Activated naive CD8-positive, alpha-beta T cell treated with anti-CD3 and anti-CD28 coated beads for 36 hours (primary cell): ENCODE data around the gene TMEM170B. TPM values are rescaled to one million over a fixed set of nuclear protein-coding genes. Genes with fewer than 3 reads are reported as not detected.

Experiments used
- DNase-seq: peaks from one replicate; pipeline ENCODE4 v3.0.0; 2021
- H3K27ac Mint-ChIP-seq: one replicate; pipeline ENCODE4 v1.8.0; 2022; ENCODE audit warnings: mild to moderate bottlenecking, moderate library complexity, mixed read lengths
- H3K27me3 Mint-ChIP-seq: one replicate; pipeline ENCODE4 v1.8.0; 2022; ENCODE audit warnings: mild to moderate bottlenecking, mixed read lengths
- H3K36me3 Mint-ChIP-seq: one replicate; pipeline ENCODE4 v1.8.0; 2021; ENCODE audit warnings: mild to moderate bottlenecking, mixed read lengths
- H3K4me1 Mint-ChIP-seq: one replicate; pipeline ENCODE4 v1.8.0; 2021; ENCODE audit warnings: mixed read lengths
- H3K4me3 Mint-ChIP-seq: one replicate; pipeline ENCODE4 v1.8.0; 2022; ENCODE audit warnings: mild to moderate bottlenecking, moderate library complexity, mixed read lengths
- H3K9me3 Mint-ChIP-seq: one replicate; pipeline ENCODE4 v1.8.0; 2022; ENCODE audit warnings: mixed read lengths
- total RNA-seq, 2 experiments: library from RNA; stranded (reverse); gene quantifications; one replicate each; pipeline ENCODE4 v1.2.3, GENCODE V29; 2021

TMEM170B gene, protein sequence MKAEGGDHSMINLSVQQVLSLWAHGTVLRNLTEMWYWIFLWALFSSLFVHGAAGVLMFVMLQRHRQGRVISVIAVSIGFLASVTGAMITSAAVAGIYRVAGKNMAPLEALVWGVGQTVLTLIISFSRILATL
- total RNA-seq, result 1 to 10 TPM; 2.0 to 2.2 TPM

DNA sequence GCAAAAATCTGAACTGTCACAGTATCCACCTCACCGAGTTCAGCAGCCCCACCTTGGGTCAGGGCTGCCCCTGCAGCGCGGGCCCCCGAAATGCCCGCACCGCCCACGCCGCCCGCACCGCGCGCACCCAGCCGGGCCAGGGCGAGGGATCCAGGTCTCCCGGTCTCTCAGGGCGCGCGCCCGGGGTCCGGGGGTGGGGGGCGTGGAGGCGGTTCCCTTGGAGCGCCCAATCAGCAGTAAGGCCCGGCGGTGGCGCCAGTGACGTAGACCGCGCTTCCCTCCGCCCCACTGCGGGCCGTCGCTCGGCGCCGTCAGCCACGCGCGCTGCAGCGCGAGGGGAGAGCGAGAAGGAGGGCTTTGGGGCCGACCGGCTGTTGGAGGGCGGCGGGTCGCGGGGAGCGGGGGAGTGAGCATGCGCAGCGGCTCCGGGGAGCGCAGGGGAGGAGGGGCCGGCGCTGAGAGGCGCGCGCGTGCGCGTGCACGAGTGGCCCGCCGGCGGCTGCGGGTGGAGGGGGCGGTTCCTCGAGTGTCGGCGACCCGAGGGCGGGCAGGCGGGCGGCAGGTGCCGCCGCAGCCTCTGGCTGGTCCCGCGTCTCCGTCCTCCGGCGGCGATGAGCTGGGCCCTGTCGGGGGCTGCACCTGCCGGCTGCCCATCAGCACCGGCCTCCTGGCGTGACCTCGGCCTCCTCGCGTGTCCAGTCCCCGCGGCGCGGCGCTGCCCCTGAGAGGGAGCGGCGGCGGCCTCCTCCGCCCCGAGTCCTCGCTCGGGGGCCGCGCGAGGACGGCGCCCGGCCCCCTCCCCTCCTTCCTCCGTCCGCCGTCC lies at the start of gene TMEM170B:
TMEM170B (plus strand) TSS at position 521 of the 823 bp plus-strand sequence. CDS start 529 bp downstream, outside the sequence.
- Mint-ChIP-seq H3K27ac (peak within 1 kb of the TSS; percentile 56), H3K4me3 (peak within 1 kb of the TSS; percentile 81), H3K4me1 (peaks cover 14% of the 10 kb centered on the region), H3K27me3 (peaks cover 20% of the 10 kb centered on the region), H3K9me3 (no peaks in the 10 kb centered on the region), H3K36me3 (no peaks in the 10 kb centered on the region)
- peak; percentile 96 for DNase-seq

DNA sequence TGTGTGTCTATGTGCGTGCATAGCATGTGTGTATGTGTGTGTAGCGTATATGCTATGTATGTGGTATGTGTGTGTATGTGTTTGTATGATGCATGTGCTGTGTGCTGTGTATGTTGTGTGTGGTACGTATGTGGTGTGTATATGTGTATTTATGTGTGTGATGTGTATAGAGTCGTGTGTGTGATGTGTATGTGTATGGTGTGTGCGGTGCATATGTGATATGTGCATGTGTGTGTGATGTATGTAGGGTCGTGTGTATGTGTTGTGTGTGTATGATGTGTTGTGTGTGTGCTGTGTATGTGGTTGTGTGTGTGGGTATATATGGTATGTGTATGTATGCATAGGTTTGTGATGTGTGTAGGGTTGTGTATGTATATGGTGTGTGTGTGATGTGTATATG lies 46.6 kb upstream of the TMEM170B start:
- H3K4me3 Mint-ChIP-seq, result no peak overlapping the region
- no peaks in the 10 kb centered on the region for H3K27me3 Mint-ChIP-seq
- H3K36me3 Mint-ChIP-seq, result no peaks in the 10 kb centered on the region
- no peak overlapping the region for H3K27ac Mint-ChIP-seq
- H3K9me3 Mint-ChIP-seq, result no peaks in the 10 kb centered on the region
- H3K4me1 Mint-ChIP-seq, result peaks cover 8% of the 10 kb centered on the region
- no peak for DNase-seq

DNA sequence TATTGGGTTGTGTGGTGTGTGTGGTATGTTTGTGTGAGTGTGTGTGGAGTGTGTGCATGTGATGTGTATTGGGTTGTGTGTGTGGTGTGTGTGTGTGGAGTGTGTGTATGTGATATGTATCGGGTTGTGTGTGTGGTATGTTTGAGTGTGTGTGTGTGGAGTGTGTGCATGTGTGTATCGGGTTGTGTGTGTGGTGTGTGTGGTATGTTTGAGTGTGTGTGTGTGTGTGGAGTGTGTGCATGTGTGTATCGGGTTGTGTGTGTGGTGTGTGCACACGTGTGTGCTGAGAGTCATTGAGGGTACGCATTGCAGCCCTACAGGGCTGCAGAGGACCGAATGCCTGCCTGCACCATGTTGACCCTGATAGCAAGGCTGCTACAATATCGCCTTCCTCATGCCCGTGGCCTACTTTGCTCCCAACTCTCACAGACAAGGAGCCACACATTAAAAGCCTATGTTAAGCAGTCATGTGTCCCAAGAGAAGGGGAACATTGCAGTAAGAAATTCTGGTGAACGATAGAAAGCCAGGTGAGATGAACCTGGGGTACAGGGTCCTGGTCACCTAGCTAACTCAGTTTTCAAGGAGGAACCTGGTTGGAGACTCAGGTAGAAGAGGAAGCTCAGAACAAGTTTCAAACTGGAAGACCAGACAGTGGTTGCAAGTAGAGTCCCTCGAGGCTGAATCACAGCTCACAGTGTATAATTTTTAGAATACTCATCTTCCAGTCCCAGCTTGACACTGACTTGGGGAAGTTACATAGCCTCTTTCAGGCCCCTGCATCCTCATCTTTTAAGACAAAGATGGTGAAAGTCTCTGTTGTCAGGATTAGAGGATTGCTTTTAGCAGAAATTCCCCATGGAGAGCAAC lies 45.7 kb upstream of the TMEM170B start:
- no peak overlapping the region for H3K27ac Mint-ChIP-seq
- H3K27me3 Mint-ChIP-seq, result no peaks in the 10 kb centered on the region
- no peak for DNase-seq
- H3K4me3 Mint-ChIP-seq, result no peak overlapping the region
- peaks cover 8% of the 10 kb centered on the region for H3K4me1 Mint-ChIP-seq
- H3K9me3 Mint-ChIP-seq, result no peaks in the 10 kb centered on the region
- H3K36me3 Mint-ChIP-seq, result no peaks in the 10 kb centered on the region

DNA sequence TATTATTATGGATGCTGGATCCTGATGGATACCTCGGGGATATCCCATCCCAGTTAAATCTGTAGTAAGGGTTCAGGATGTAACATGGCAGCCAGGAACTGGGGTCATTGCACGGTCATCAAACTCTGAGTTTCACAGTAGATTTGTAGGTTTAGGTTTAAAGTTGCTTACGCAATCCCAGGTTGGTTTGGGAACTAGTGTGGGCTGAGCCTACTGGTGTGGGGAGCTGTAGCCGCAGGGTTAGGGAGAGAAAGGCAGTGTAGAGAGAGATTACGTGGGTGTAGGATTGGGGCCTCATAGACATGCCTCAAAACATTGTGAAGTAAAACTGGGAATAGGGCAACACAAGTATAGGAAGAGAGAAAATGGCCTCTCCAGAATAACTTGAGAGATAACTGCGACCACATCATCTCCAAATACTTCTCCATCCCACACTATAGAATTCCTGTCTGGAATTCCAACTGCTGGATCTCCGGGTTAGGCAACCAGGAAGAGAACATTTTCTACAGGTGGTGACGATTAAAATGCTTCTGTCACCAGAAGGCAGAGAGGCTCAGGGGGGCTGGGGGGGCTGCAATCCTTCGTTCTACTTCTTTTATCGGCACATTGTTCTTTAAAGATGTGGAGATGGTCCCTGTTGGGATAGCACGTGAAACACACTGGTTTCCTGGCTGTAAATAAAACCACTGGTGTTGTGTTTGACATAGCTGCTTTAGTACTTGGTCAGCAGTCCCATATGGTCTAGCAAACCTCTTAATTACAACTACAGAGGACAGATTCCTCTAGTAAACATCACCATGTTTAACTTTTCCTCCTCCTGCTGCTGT lies 44.9 kb upstream of the TMEM170B start:
- Mint-ChIP-seq H3K4me1 (peaks cover 8% of the 10 kb centered on the region), H3K27me3 (no peaks in the 10 kb centered on the region), H3K27ac (no peak overlapping the region), H3K4me3 (no peak overlapping the region), H3K36me3 (no peaks in the 10 kb centered on the region), H3K9me3 (no peaks in the 10 kb centered on the region)
- no peak for DNase-seq

DNA sequence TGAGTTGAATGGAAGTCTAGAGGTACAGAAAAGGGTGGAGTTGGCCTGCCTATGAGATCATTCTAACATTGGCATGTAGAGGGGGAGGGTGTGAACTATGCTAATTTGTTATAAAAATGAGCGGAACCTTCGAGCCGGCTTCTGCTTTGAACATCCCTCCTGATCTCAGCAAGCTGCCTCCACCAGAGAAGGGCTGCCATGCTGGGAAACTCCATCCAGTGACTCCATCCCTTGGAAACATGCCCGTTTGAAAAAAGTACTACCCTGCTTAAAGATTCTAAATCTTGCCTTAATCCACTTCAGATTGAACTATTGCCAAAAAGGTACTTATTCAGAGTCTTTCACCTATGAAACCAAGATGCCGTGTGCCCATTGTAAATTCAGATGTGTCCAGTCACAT lies 43.6 kb upstream of the TMEM170B start:
- no peak overlapping the region for H3K4me3 Mint-ChIP-seq
- no peak overlapping the region for H3K27ac Mint-ChIP-seq
- no peaks in the 10 kb centered on the region for H3K27me3 Mint-ChIP-seq
- no peak for DNase-seq
- no peaks in the 10 kb centered on the region for H3K9me3 Mint-ChIP-seq
- H3K36me3 Mint-ChIP-seq, result no peaks in the 10 kb centered on the region
- H3K4me1 Mint-ChIP-seq, result peaks cover 8% of the 10 kb centered on the region

DNA sequence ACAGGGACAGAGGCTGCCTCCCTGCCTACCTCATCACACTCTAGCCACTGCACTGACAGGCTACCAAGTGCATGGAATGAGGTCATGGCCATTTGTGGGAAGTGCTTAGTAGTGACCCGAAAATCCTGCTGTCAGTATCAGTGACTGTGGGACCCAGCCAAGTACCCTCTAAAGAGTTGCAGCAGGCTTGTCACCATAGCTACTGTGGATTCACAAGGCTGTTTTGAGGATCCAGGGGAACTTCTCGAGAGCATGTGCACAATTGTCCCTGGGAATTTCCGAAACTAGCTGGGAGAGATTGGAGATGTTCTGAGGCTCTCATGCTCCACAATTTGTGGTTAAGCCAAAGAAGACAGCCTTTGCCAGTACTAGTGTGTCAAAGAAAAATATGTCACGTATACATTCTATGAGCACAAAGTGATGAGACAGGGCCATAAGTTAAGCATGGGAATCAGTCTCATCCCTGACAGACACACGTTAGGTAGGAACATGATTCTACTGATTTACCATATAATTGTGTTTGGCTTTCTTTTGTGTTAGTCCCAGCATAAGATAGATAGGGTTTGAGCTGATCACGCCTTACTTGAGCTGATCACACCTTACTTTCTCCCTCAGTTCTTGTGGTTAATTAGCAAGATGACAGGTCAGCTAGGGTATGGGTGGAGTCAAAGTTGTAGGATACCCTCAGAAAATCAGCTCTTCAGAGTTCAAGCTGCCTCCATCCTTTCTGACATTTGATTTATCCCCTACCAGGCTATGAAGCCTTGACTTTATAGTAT lies 42.6 kb upstream of the TMEM170B start:
- Mint-ChIP-seq H3K4me1 (peaks cover 8% of the 10 kb centered on the region), H3K27ac (no peak overlapping the region), H3K27me3 (no peaks in the 10 kb centered on the region), H3K4me3 (no peak overlapping the region), H3K36me3 (no peaks in the 10 kb centered on the region), H3K9me3 (no peaks in the 10 kb centered on the region)
- DNase-seq, result no peak

DNA sequence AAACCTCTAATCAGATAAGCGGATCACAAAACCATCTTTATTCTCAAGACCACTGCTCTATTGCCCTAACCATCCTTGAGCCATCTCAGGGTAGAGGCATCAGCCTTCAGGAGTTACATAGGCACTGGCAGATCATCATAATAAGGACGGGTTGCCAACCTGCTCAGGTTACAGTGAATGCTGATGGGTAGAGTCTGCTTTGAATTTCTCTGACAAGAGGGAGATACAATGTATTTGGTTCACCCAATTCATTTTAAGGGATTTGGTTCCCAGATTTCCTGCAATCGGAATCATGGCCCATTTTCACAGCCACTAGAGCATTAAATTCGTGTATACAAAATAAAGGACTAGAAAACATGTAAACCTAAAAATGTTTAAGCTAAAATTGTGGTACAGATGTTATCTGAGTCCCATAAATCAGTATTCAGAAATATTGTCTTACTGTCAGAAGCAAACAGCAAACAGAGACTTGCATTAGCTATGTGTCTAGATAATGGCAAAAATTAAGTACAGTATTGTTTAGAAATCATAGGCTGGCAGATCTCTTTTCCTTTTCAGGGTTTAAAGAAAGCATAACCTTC lies 41.9 kb upstream of the TMEM170B start:
- no peaks in the 10 kb centered on the region for H3K9me3 Mint-ChIP-seq
- H3K27me3 Mint-ChIP-seq, result no peaks in the 10 kb centered on the region
- H3K36me3 Mint-ChIP-seq, result no peaks in the 10 kb centered on the region
- no peak overlapping the region for H3K4me3 Mint-ChIP-seq
- no peak overlapping the region for H3K27ac Mint-ChIP-seq
- peaks cover 8% of the 10 kb centered on the region for H3K4me1 Mint-ChIP-seq
- no peak for DNase-seq

DNA sequence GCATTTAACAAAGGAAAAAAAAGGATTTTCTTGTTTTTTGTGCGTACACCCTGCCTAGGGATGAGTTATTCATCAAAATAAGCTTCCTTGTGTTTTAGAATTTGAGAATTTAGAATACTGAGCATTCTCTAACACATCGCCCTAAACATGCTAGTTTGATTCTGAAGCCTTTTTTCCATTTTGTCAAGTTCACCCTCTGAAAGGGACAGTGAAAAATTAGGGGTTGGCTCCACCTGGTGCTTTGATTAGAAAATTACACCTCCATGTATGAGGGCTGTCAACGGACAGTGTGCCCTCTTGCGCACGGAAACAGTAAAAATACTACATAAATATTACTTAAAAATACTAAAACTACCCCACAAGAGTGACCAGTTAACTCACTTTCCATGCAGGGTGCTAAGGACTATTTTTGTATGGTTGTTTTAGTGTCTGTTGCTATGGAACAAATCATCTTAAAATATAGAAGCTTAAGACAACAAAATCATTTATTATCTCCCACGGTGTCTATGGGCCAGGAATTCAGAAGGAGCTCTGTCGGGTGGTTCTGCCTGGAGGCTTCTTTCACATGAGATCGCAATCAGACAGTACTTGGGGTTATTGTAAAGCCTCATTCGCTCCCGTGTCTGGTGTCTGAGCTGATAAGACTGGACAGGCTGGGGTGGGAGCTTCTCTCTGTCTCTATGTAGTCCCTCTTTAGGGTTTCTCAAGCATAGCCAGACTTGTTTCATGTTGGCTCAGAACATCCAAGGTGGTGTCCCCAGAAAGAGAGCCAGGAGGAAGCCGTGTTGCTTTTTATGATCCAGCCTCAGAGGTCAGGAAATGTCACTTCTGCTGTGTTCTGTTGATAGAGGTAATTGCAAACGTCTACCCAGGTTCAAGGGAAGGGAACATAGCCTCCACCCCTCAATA lies 41.1 kb upstream of the TMEM170B start:
- Mint-ChIP-seq H3K36me3 (no peaks in the 10 kb centered on the region), H3K27ac (no peak overlapping the region), H3K9me3 (no peaks in the 10 kb centered on the region), H3K27me3 (no peaks in the 10 kb centered on the region), H3K4me1 (peaks cover 8% of the 10 kb centered on the region), H3K4me3 (no peak overlapping the region)
- DNase-seq, result peak; percentile 65

DNA sequence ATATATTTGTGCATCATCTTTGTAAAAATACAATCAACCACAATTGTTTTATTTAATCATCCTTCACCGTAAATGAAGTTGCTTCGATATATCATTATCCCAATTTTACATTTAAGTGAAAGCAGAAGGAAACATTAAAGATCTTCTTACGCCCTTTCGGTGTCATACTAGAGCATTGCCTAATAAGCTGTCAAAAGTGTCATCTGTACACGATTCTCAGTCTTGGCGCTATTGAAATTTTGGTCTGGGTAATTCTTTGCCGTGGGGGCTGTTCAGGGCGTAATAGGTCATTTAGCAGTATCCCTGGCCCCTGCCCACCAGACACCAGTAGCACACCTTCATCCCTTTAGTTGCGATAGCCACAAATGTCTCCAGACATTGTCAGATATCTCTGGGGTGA lies 40.4 kb upstream of the TMEM170B start:
- H3K4me3 Mint-ChIP-seq, result no peak overlapping the region
- no peaks in the 10 kb centered on the region for H3K27me3 Mint-ChIP-seq
- H3K9me3 Mint-ChIP-seq, result no peaks in the 10 kb centered on the region
- H3K4me1 Mint-ChIP-seq, result peaks cover 8% of the 10 kb centered on the region
- no peak for DNase-seq
- H3K36me3 Mint-ChIP-seq, result no peaks in the 10 kb centered on the region
- no peak overlapping the region for H3K27ac Mint-ChIP-seq

DNA sequence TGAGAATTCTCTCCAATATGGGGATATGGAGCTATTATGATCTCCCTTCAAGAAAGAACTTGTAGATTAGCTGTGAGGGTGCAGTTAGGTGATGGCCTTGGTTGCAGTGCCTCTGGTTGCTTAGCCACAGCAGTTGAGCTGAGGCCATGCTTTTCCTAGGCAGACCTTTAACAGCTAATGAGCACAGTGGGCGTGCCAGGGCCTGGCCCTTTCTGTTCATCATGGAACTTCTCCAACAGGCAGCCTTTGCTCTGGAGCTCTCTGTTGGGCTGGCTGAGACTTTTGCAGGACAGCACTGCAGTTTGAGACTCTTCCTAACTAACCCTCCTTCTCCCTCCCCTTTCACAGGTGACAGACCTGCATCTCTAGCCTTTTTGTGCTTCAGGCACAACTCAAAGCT lies 39.7 kb upstream of the TMEM170B start:
- no peak for DNase-seq
- H3K27me3 Mint-ChIP-seq, result no peaks in the 10 kb centered on the region
- no peak overlapping the region for H3K27ac Mint-ChIP-seq
- peaks cover 8% of the 10 kb centered on the region for H3K4me1 Mint-ChIP-seq
- no peaks in the 10 kb centered on the region for H3K9me3 Mint-ChIP-seq
- H3K36me3 Mint-ChIP-seq, result no peaks in the 10 kb centered on the region
- H3K4me3 Mint-ChIP-seq, result no peak overlapping the region

DNA sequence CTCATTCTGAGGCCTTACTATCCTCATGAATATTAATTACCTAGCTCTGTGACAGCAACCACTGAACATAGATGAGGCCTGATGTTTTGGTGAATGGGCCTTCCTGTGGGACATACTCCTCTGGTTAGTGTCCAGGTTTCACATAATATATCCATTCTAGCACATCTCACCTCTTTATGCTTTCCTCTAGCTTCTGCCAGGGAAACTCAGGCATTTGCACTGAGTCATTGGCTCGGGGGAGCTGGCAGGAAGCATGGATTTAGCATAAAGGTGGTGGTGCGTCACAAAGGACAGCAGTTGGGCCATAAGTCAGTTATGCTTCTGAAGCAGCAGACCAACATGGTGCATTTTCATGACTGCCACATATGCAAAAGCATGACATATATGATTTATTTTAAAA lies 37.5 kb upstream of the TMEM170B start:
- Mint-ChIP-seq H3K27ac (no peak overlapping the region), H3K27me3 (peaks cover 3% of the 10 kb centered on the region), H3K4me3 (no peak overlapping the region), H3K36me3 (no peaks in the 10 kb centered on the region), H3K4me1 (peaks cover 6% of the 10 kb centered on the region), H3K9me3 (no peaks in the 10 kb centered on the region)
- no peak for DNase-seq

DNA sequence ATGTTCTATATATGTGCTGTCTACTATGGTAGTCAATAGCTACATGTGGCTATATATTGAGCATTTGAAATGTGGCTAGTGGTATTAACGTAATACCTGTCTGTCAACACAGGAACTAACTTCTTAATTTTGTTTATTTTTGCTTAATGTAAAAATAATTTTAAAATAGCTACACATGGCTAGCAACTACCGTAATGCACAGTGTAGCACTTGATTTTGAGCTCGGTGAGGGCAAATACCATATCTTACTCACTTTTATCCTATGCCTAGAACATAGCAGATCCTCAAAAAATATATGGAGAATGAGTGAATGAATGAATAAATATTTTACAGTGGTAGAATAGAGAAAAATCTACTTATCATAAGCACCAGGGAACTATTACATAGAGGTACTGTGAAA lies 28.1 kb upstream of the TMEM170B start:
- DNase-seq, result no peak
- Mint-ChIP-seq H3K27ac (no peak overlapping the region), H3K4me3 (no peak overlapping the region), H3K36me3 (peaks cover 2% of the 10 kb centered on the region), H3K4me1 (no peaks in the 10 kb centered on the region), H3K9me3 (peaks cover 4% of the 10 kb centered on the region), H3K27me3 (peaks cover 11% of the 10 kb centered on the region)

DNA sequence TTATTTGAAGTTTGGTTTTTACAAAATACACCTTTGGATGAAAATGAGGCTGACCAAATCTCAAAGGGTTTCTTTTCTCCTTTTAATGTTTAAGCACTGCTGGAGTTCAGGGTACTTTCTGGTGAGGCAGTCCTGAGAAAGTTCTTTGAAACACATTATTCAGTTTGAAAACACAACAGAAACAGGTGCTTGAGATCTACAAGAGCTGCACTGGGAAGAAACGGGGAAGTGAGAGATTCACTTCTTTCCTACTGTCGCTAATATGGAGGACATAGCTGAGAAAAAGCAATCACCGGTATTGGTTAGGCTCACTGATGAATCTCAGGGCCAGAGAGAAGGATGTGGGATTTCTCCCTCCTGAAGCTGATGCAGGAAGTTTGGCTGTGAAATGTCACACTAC lies 22.9 kb upstream of the TMEM170B start:
- Mint-ChIP-seq H3K27me3 (peaks cover 18% of the 10 kb centered on the region), H3K27ac (no peak overlapping the region)
- no peak for DNase-seq

More for the DNA sequence above, 22.9 kb upstream of the TMEM170B start:
- Mint-ChIP-seq H3K4me3 (no peak overlapping the region), H3K9me3 (peaks cover 8% of the 10 kb centered on the region), H3K36me3 (peaks cover 2% of the 10 kb centered on the region), H3K4me1 (peaks cover 6% of the 10 kb centered on the region)
